Neural progenitor cell (in vitro differentiated cells): ENCODE data around the gene NUP85. TPM values are rescaled to one million over a fixed set of nuclear protein-coding genes. Genes with fewer than 3 reads are reported as not detected.

Experiments
- DNase-seq: peaks from one replicate; pipeline ENCODE4 v3.0.0-alpha.2; 2016; ENCODE audit warnings: low spot score
- H2AFZ ChIP-seq: fragments of 200-600 bp; sonication (generic); replicated peaks from 2 replicates; pipeline ENCODE4 v1.6.1; 2016; ENCODE audit warnings: antibody characterized with exemption
- H3F3A ChIP-seq: fragments of 200-600 bp; sonication (generic); 2 replicates; pipeline ENCODE4 v1.6.1; 2016; ENCODE audit warnings: antibody characterized with exemption, low read depth
- H3K27ac ChIP-seq: fragments of 200-600 bp; sonication (generic); 2 replicates; pipeline ENCODE4 v1.5.1; 2016; ENCODE audit warnings: mild to moderate bottlenecking
- H3K27me3 ChIP-seq: fragments of 200-600 bp; sonication (generic); 2 replicates; pipeline ENCODE4 v1.6.1; 2016; ENCODE audit warnings: mild to moderate bottlenecking, moderate library complexity
- H3K36me3 ChIP-seq: fragments of 200-600 bp; sonication (generic); 2 replicates; pipeline ENCODE4 v1.5.1; 2016
- H3K4me1 ChIP-seq: fragments of 200-600 bp; sonication (generic); 2 replicates; pipeline ENCODE4 v1.6.1; 2016; ENCODE audit warnings: mixed run types
- H3K4me2 ChIP-seq: fragments of 200-600 bp; sonication (generic); 2 replicates; pipeline ENCODE4 v1.6.1; 2016
- H3K4me3 ChIP-seq: fragments of 200-600 bp; sonication (generic); 2 replicates; pipeline ENCODE4 v1.5.1; 2016
- H3K79me2 ChIP-seq: fragments of 200-600 bp; sonication (generic); 2 replicates; pipeline ENCODE4 v1.6.1; 2016; ENCODE audit warnings: low read depth
- H3K9ac ChIP-seq: fragments of 200-600 bp; sonication (generic); 2 replicates; pipeline ENCODE4 v1.6.1; 2016
- H3K9me3 ChIP-seq: fragments of 200-600 bp; sonication (generic); 2 replicates; pipeline ENCODE4 v1.5.1; 2016; ENCODE audit warnings: low read depth
- H4K20me1 ChIP-seq: fragments of 200-600 bp; sonication (generic); 2 replicates; pipeline ENCODE4 v1.6.1; 2016; ENCODE audit warnings: low read depth
- H3K27ac Mint-ChIP-seq: 3 replicates; pipeline ENCODE4 v1.8.0; 2021; ENCODE audit warnings: mixed read lengths
- H3K27me3 Mint-ChIP-seq: 2 replicates; pipeline ENCODE4 v1.8.0; 2022; ENCODE audit warnings: low read depth, mild to moderate bottlenecking, inconsistent platforms, moderate library complexity, mixed read lengths; ENCODE audit not compliant: insufficient read depth
- H3K36me3 Mint-ChIP-seq: 3 replicates; pipeline ENCODE4 v1.8.0; 2021; ENCODE audit warnings: mixed read lengths
- H3K4me1 Mint-ChIP-seq: 3 replicates; pipeline ENCODE4 v1.8.0; 2021; ENCODE audit warnings: mixed read lengths
- H3K4me3 Mint-ChIP-seq: 3 replicates; pipeline ENCODE4 v1.8.0; 2021; ENCODE audit warnings: mild to moderate bottlenecking, moderate library complexity, mixed read lengths
- H3K9me3 Mint-ChIP-seq: 3 replicates; pipeline ENCODE4 v1.8.0; 2020; ENCODE audit warnings: mixed read lengths
- EZH2 ChIP-seq: fragments of 200-600 bp; sonication (generic); IDR thresholded peaks from 2 replicates; pipeline ENCODE4 v1.6.1; 2017; ENCODE audit warnings: antibody characterized with exemption, mild to moderate bottlenecking, moderate library complexity
- EZH2phosphoT487 ChIP-seq: fragments of 200-600 bp; sonication (generic); IDR thresholded peaks from 2 replicates; pipeline ENCODE4 v1.6.1; 2017; ENCODE audit warnings: antibody characterized with exemption
- total RNA-seq: library from RNA; depleted of rRNA; stranded (reverse); fragments of >200 nt; gene quantifications from 2 replicates; pipeline ENCODE4 v1.2.3, GENCODE V29; 2015; ENCODE audit warnings: low replicate concordance
- TF ChIP-seq, protein P1 (sequence below): fragments of 200-600 bp; sonication (generic); IDR thresholded peaks from 2 replicates; pipeline ENCODE4 v1.5.1; 2017; ENCODE audit warnings: antibody characterized with exemption, mild to moderate bottlenecking

Gene NUP85
- total RNA-seq, 1 donor from 2014 or later = 88.6 TPM

- H3K4me1 ChIP-seq = no peaks in the 10 kb centered on the region
- no peak overlapping the region for H3K4me3 Mint-ChIP-seq
- H2AFZ ChIP-seq = no peak overlapping the region
- no peaks in the 10 kb centered on the region for H4K20me1 ChIP-seq
- no peaks in the 10 kb centered on the region for H3K9me3 Mint-ChIP-seq
- H3K27ac ChIP-seq = no peak overlapping the region
- no peaks in the 10 kb centered on the region for H3K4me1 Mint-ChIP-seq
- H3K4me2 ChIP-seq = no peak overlapping the region
- no peak overlapping the region for H3K9ac ChIP-seq
- H3K9me3 ChIP-seq = no peaks in the 10 kb centered on the region
- no peak overlapping the region for H3K4me3 ChIP-seq
- TF ChIP-seq EZH2phosphoT487 (no peak), EZH2 (no peak)
- TF ChIP-seq, protein P1, sequence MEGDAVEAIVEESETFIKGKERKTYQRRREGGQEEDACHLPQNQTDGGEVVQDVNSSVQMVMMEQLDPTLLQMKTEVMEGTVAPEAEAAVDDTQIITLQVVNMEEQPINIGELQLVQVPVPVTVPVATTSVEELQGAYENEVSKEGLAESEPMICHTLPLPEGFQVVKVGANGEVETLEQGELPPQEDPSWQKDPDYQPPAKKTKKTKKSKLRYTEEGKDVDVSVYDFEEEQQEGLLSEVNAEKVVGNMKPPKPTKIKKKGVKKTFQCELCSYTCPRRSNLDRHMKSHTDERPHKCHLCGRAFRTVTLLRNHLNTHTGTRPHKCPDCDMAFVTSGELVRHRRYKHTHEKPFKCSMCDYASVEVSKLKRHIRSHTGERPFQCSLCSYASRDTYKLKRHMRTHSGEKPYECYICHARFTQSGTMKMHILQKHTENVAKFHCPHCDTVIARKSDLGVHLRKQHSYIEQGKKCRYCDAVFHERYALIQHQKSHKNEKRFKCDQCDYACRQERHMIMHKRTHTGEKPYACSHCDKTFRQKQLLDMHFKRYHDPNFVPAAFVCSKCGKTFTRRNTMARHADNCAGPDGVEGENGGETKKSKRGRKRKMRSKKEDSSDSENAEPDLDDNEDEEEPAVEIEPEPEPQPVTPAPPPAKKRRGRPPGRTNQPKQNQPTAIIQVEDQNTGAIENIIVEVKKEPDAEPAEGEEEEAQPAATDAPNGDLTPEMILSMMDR = no peak
- H3K36me3 Mint-ChIP-seq = peaks cover 31% of the 10 kb centered on the region
- no peaks in the 10 kb centered on the region for H3K27me3 Mint-ChIP-seq
- no peak overlapping the region for H3K27ac Mint-ChIP-seq
- H3K79me2 ChIP-seq = no peaks in the 10 kb centered on the region
- no peaks in the 10 kb centered on the region for H3K27me3 ChIP-seq
- H3K36me3 ChIP-seq = no peaks in the 10 kb centered on the region
- DNase-seq = no peak
- no peaks in the 10 kb centered on the region for H3F3A ChIP-seq
These were observed 19.5 kb downstream of the NUP85 start for GRCh38 chr17:75225016-75225415.

- Histone ChIP-seq H3K4me2 (no peak overlapping the region), H3K4me3 (no peak overlapping the region), H3F3A (no peaks in the 10 kb centered on the region), H3K4me1 (no peaks in the 10 kb centered on the region), H4K20me1 (no peaks in the 10 kb centered on the region), H3K79me2 (no peaks in the 10 kb centered on the region), H2AFZ (no peak overlapping the region), H3K9me3 (no peaks in the 10 kb centered on the region), H3K27me3 (no peaks in the 10 kb centered on the region), H3K27ac (no peak overlapping the region), H3K36me3 (no peaks in the 10 kb centered on the region), H3K9ac (no peak overlapping the region)
- no peaks in the 10 kb centered on the region for H3K9me3 Mint-ChIP-seq
- TF ChIP-seq EZH2 (no peak), EZH2phosphoT487 (no peak)
- TF ChIP-seq, protein P1 = no peak
- H3K36me3 Mint-ChIP-seq = peaks cover 34% of the 10 kb centered on the region
- no peaks in the 10 kb centered on the region for H3K27me3 Mint-ChIP-seq
- no peak overlapping the region for H3K27ac Mint-ChIP-seq
- H3K4me1 Mint-ChIP-seq = no peaks in the 10 kb centered on the region
- no peak overlapping the region for H3K4me3 Mint-ChIP-seq
- no peak for DNase-seq
These were observed 22.2 kb downstream of the NUP85 start for GRCh38 chr17:75227729-75228128.

GRCh38 chr17:75228305-75228704 is 22.8 kb downstream of the NUP85 start:
- Mint-ChIP-seq H3K4me3 (no peak overlapping the region), H3K27ac (no peak overlapping the region), H3K27me3 (no peaks in the 10 kb centered on the region), H3K9me3 (no peaks in the 10 kb centered on the region), H3K36me3 (peaks cover 35% of the 10 kb centered on the region), H3K4me1 (no peaks in the 10 kb centered on the region)
- H3K36me3 ChIP-seq = no peaks in the 10 kb centered on the region
- H3K4me1 ChIP-seq = no peaks in the 10 kb centered on the region
- no peaks in the 10 kb centered on the region for H4K20me1 ChIP-seq
- no peak overlapping the region for H3K9ac ChIP-seq
- no peaks in the 10 kb centered on the region for H3K79me2 ChIP-seq
- H2AFZ ChIP-seq = no peak overlapping the region
- DNase-seq = no peak
- H3K27ac ChIP-seq = no peak overlapping the region
- no peak overlapping the region for H3K4me3 ChIP-seq
- H3K4me2 ChIP-seq = no peak overlapping the region
- no peaks in the 10 kb centered on the region for H3F3A ChIP-seq
- H3K27me3 ChIP-seq = no peaks in the 10 kb centered on the region
- TF ChIP-seq, protein P1 = no peak
- TF ChIP-seq EZH2 (no peak), EZH2phosphoT487 (no peak)
- H3K9me3 ChIP-seq = no peaks in the 10 kb centered on the region

- Mint-ChIP-seq H3K9me3 (no peaks in the 10 kb centered on the region), H3K4me1 (no peaks in the 10 kb centered on the region), H3K27me3 (no peaks in the 10 kb centered on the region), H3K36me3 (peaks cover 36% of the 10 kb centered on the region), H3K4me3 (no peak overlapping the region), H3K27ac (no peak overlapping the region)
- no peaks in the 10 kb centered on the region for H3K79me2 ChIP-seq
- TF ChIP-seq EZH2phosphoT487 (no peak), EZH2 (no peak)
- TF ChIP-seq, protein P1 = no peak
- H3K36me3 ChIP-seq = no peaks in the 10 kb centered on the region
- no peak for DNase-seq
- no peaks in the 10 kb centered on the region for H3K9me3 ChIP-seq
- H3K4me1 ChIP-seq = no peaks in the 10 kb centered on the region
- H4K20me1 ChIP-seq = no peaks in the 10 kb centered on the region
- no peak overlapping the region for H3K4me3 ChIP-seq
- no peak overlapping the region for H3K27ac ChIP-seq
- no peaks in the 10 kb centered on the region for H3K27me3 ChIP-seq
- no peak overlapping the region for H2AFZ ChIP-seq
- H3K4me2 ChIP-seq = no peak overlapping the region
- H3F3A ChIP-seq = no peaks in the 10 kb centered on the region
- H3K9ac ChIP-seq = no peak overlapping the region
These were observed 23.4 kb downstream of the NUP85 start for GRCh38 chr17:75228847-75229246.
